ENCODE measurements around the gene SCN8A.

SCN8A gene

GRCh38 chr12:51834411-51834810 is 243.4 kb downstream of the SCN8A start:
- no peak for DNase-seq (ENCODE audit: low spot score)

GRCh38 chr12:51836041-51836826 is 245.2 kb downstream of the SCN8A start:
- DNase-seq (ENCODE audit: low spot score) = no peak

- DNase-seq (ENCODE audit: low spot score) = no peak
Measured at GRCh38 chr12:51836827-51837173, 245.8 kb downstream of the SCN8A start.

GRCh38 chr12:51837286-51837685 is 246.3 kb downstream of the SCN8A start:
- no peak for DNase-seq (ENCODE audit: low spot score)

- DNase-seq (ENCODE audit: low spot score) = no peak
Measured at GRCh38 chr12:51838036-51838435, 247.0 kb downstream of the SCN8A start.

GRCh38 chr12:51838762-51839161 is 247.7 kb downstream of the SCN8A start:
- DNase-seq (ENCODE audit: low spot score) = no peak

GRCh38 chr12:51839310-51839947 is 248.4 kb downstream of the SCN8A start:
- no peak for DNase-seq (ENCODE audit: low spot score)

GRCh38 chr12:51840966-51841365 is 249.9 kb downstream of the SCN8A start:
- DNase-seq (ENCODE audit: low spot score) = no peak

GRCh38 chr12:51841727-51842126 is 250.7 kb downstream of the SCN8A start:
- no peak for DNase-seq (ENCODE audit: low spot score)

- no peak for DNase-seq (ENCODE audit: low spot score)
Measured at GRCh38 chr12:51844854-51845253, 253.8 kb downstream of the SCN8A start.

- DNase-seq (ENCODE audit: low spot score) = no peak
Measured at GRCh38 chr12:51845482-51845881, 254.4 kb downstream of the SCN8A start.

- no peak for DNase-seq (ENCODE audit: low spot score)
Measured at GRCh38 chr12:51846271-51846691, 255.2 kb downstream of the SCN8A start.

- DNase-seq (ENCODE audit: low spot score) = no peak
Measured at GRCh38 chr12:51846911-51847642, 256.0 kb downstream of the SCN8A start.

- peak; percentile 35 for DNase-seq (ENCODE audit: low spot score)
Measured at GRCh38 chr12:51847643-51848325, 256.8 kb downstream of the SCN8A start.

- DNase-seq (ENCODE audit: low spot score) = no peak
Measured at GRCh38 chr12:51848326-51848727, 257.3 kb downstream of the SCN8A start, which contains the start of gene FIGNL2. TSS of gene FIGNL2 (minus strand) at chr12:51848718. CDS start at chr12:51822413, 26,305 bp downstream.

- peak; percentile 39 for DNase-seq (ENCODE audit: low spot score)
Measured at GRCh38 chr12:51848841-51849735, 258.1 kb downstream of the SCN8A start.

GRCh38 chr12:51850081-51850964 is 259.3 kb downstream of the SCN8A start:
- DNase-seq (ENCODE audit: low spot score) = peak; percentile 79

- peak; percentile 71 for DNase-seq (ENCODE audit: low spot score)
Measured at GRCh38 chr12:51850965-51851299, 259.9 kb downstream of the SCN8A start.

- DNase-seq (ENCODE audit: low spot score) = no peak
Measured at GRCh38 chr12:51851413-51852124, 260.5 kb downstream of the SCN8A start.
